Heart left ventricle (tissue), 16 donors: ENCODE results near the gene PTPN7. TPM values are rescaled to one million over a fixed set of nuclear protein-coding genes. Genes with fewer than 3 reads are reported as not detected.
"Not testable (repeated sequence)": the region's sequence is repeated elsewhere in the genome, so short reads cannot be mapped to it uniquely, and the experiment has no call there.

Experiments
- ATAC-seq, 4 donors: fragments of 200-7000 bp; cut with Tn5 transposase; one replicate each; pipeline ENCODE4 v1.9.1; 2020 to 2022; ENCODE audit warnings: moderate library complexity in 4 of 4, mild to moderate bottlenecking in 3 of 4, moderate number of reproducible peaks in 1 of 4
- DNase-seq, 5 donors: peaks; one replicate each; pipeline ENCODE4 v3.0.0-alpha.2; 2020
- H3K27ac ChIP-seq, 12 donors: fragments of 200-600 bp; sonication (generic) in 4 of 12; one replicate each; pipeline versions ENCODE4 v1.5.0 to v1.8.0; 2016 to 2022; ENCODE audit warnings: mild to moderate bottlenecking in 2 of 12
- H3K27me3 ChIP-seq, 9 donors: fragments of 200-600 bp; sonication (generic) in 2 of 9; one replicate each; pipeline versions ENCODE4 v1.5.1 to v1.8.0; 2016 to 2022; ENCODE audit warnings: mild to moderate bottlenecking in 3 of 9
- H3K36me3 ChIP-seq, 9 donors: fragments of 200-600 bp; sonication (generic) in 2 of 9; one replicate each; pipeline versions ENCODE4 v1.5.0 to v1.8.0; 2018 to 2022; ENCODE audit warnings: mild to moderate bottlenecking in 2 of 9
- H3K4me1 ChIP-seq, 12 donors: fragments of 200-600 bp; sonication (generic) in 4 of 12; one replicate each; pipeline versions ENCODE4 v1.5.0 to v1.8.0; 2016 to 2022; ENCODE audit warnings: mild to moderate bottlenecking in 3 of 12
- H3K4me3 ChIP-seq, 12 donors: fragments of 200-600 bp; sonication (generic) in 4 of 12; one replicate each; pipeline versions ENCODE4 v1.5.0 to v1.8.0; 2017 to 2022; ENCODE audit warnings: mild to moderate bottlenecking in 9 of 12, moderate library complexity in 4 of 12
- H3K9me3 ChIP-seq, 12 donors: fragments of 200-600 bp; sonication (generic) in 4 of 12; one replicate each; pipeline versions ENCODE4 v1.5.0 to v1.8.0; 2016 to 2022; ENCODE audit warnings: mild to moderate bottlenecking in 1 of 12
- CTCF ChIP-seq, 12 donors: fragments of 200-600 bp; sonication (generic) in 4 of 12; IDR thresholded peaks; one replicate each; pipeline versions ENCODE4 v1.5.0 to v1.8.0; 2018 to 2022; ENCODE audit warnings: antibody characterized with exemption in 12 of 12, mild to moderate bottlenecking in 5 of 12
- POLR2A ChIP-seq, 2 donors: fragments of 450-650 bp; IDR thresholded peaks; one replicate each; pipeline ENCODE4 v1.6.1; 2017; ENCODE audit warnings: antibody characterized with exemption in 2 of 2, mild to moderate bottlenecking in 2 of 2, moderate library complexity in 2 of 2
- WGBS, 4 donors: extraction: QIAGEN DNeasy Blood & Tissue Kit in 2 of 4; methylation state at CpG; one replicate each; pipeline versions ENCODE4 v1.1.5 to v1.1.7; 2013 to 2018; 5-methylcytosine and 5-hydroxymethylcytosine counted together
- intact Hi-C, 10 donors: fragments of 100-400 bp; cut with DNase I; formaldehyde crosslinking; loops; one replicate each; pipeline versions ENCODE4 v1.11.1 to v1.14.2; 2022
- polyA plus RNA-seq, 2 donors: library from polyadenylated mRNA; stranded (reverse); fragments of 200-250 nt; gene quantifications; one replicate each; pipeline ENCODE4 v1.2.3, GENCODE V29; 2013
- total RNA-seq, 9 donors: library from RNA; depleted of rRNA in 2 of 9; stranded (reverse); fragments of >200 nt in 2 of 9; fragmentation: NEBNext Ultra II Directional in 3 of 9; extraction: Animal tissue kit (Norgen Biotek cat#: 25700) in 3 of 9; gene quantifications; one replicate each; pipeline versions ENCODE4 v1.1.0 to v1.2.4, GENCODE V29; 2016 to 2023
- donor health status: ischemic (EF 13 %, LVEDD 7.1; RV severe dilation, severe dysfunction).
- donor health status: healthy with polysubstance abuse.
- donor health status: DM: no; HTN: yes; CAD: no.
- donor health status: DM: no; HTN: no; CAD: no.
- donor health status: ischemic (EF 25% LVEDD 6.9; RV normal size, moderate dysfunction).
- donor health status: ischemic (EF 25% LVEDD 5.7; RV mildly dilated, moderate dysfunction).
- donor health status: healthy.
- donor health status: DM: yes; HTN: yes; CAD: no.
- donor health status: ischemic (EF 35%, LVEDD 5.7; RV mildly dilated, moderate dysfunction).
- donor health status: nonischemic (EF 11% LVEDD 7.7; RV severe dilation, severe dysfunction).
- donor health status: DM: yes; HTN: yes; CAD: no.
- donor health status: PGD.
- donor health status: ischemic (EF 29% LVEDD 5.4; RV normal size, mild dysfunction).
- donor health status: nonischemic (EF 23%, LVEDD 6.1; RV moderate dilation, normal function).

PTPN7 gene
- total and polyA plus RNA-seq, 11 donors, result 0.19 to 10.3 (median 0.55) TPM; not detected in 1

GRCh38 chr1:202186327-202186726 is 25.9 kb upstream of the PTPN7 start:
- no peak for TF ChIP-seq CTCF (IDR thresholded peaks at IDR 0.05)
- no peak overlapping the region for H3K27ac ChIP-seq
- no peaks in the 10 kb centered on the region for H3K9me3 ChIP-seq
- H3K4me3 ChIP-seq, result no peak overlapping the region
- no peaks in the 10 kb centered on the region for H3K36me3 ChIP-seq
- H3K4me1 ChIP-seq, result peaks cover 0 to 8% (median 0%) of the 10 kb centered on the region in 12 donors
- peak in 1 of 5 donors; percentile 59 for DNase-seq
- peaks cover 0 to 16% (median 0%) of the 10 kb centered on the region in 9 donors for H3K27me3 ChIP-seq
- ATAC-seq, result no peak
- WGBS, 4 donors, result 81 to 91% (median 89%) methylated on average over 6 to 7 of the region's 7 CpGs
- intact Hi-C loops, result loop anchor here in 5 of 10 donors (5.0 kb wide), 2 partner anchors 131 to 531 kb away; no protein-coding TSS in a partner anchor

- Histone ChIP-seq H3K36me3 (no peaks in the 10 kb centered on the region), H3K27ac (no peak overlapping the region), H3K9me3 (no peaks in the 10 kb centered on the region), H3K4me1 (peaks cover 0 to 8% (median 0%) of the 10 kb centered on the region in 12 donors), H3K4me3 (no peak overlapping the region), H3K27me3 (peaks cover 0 to 20% (median 0%) of the 10 kb centered on the region in 9 donors)
- intact Hi-C loops, result loop anchor here in 7 of 10 donors (2.0 to 5.0 kb wide), 4 partner anchors 130 to 534 kb away; no protein-coding TSS in a partner anchor
- peak; percentile 66 to 87 (median 76) for TF ChIP-seq CTCF (IDR thresholded peaks at IDR 0.05)
- TF ChIP-seq POLR2A (IDR thresholded peaks at IDR 0.05), result no peak
- DNase-seq, result peak; percentile 67 to 85 (median 78)
- WGBS, 4 donors, result 12 to 76% (median 18%) methylated on average over 3 to 19 of the region's 19 CpGs
- peak; percentile 45 to 80 (median 64) for ATAC-seq
Measured at GRCh38 chr1:202184750-202185460, 24.5 kb upstream of the PTPN7 start.

- H3K36me3 ChIP-seq, result no peaks in the 10 kb centered on the region
- no peaks in the 10 kb centered on the region for H3K9me3 ChIP-seq
- no peak overlapping the region for H3K4me3 ChIP-seq
- no peak for DNase-seq
- peaks cover 0 to 8% (median 0%) of the 10 kb centered on the region in 12 donors for H3K4me1 ChIP-seq
- H3K27ac ChIP-seq, result no peak overlapping the region
- H3K27me3 ChIP-seq, result peaks cover 0 to 16% (median 0%) of the 10 kb centered on the region in 9 donors
- intact Hi-C loops, result loop anchor here in 1 of 10 donors (5.0 kb wide), 1 partner anchor 535 kb away; no protein-coding TSS in a partner anchor
- no peak for TF ChIP-seq POLR2A (IDR thresholded peaks at IDR 0.05)
- no peak for TF ChIP-seq CTCF (IDR thresholded peaks at IDR 0.05)
- no peak for ATAC-seq
- WGBS, 4 donors, result 84 to 93% (median 90%) methylated on average over 8 of the region's 8 CpGs
Measured at GRCh38 chr1:202182040-202182877, 21.9 kb upstream of the PTPN7 start.

- H3K27me3 ChIP-seq, result peaks cover 0 to 16% (median 0%) of the 10 kb centered on the region in 9 donors
Measured at GRCh38 chr1:202181586-202181985, 21.2 kb upstream of the PTPN7 start.

GRCh38 chr1:202180751-202181139 is 20.3 kb upstream of the PTPN7 start:
- DNase-seq, H3K4me3 ChIP-seq, H3K4me1 ChIP-seq, H3K27ac ChIP-seq, ATAC-seq, H3K9me3 ChIP-seq, H3K36me3 ChIP-seq: not testable (repeated sequence)
- 62 to 81% (median 71%) methylated on average over 2 of the region's 2 CpGs for whole genome bisulfite sequencing, 4 donors
- intact Hi-C loops, result loop anchor here in 1 of 10 donors (5.0 kb wide), 1 partner anchor 537 kb away; no protein-coding TSS in a partner anchor
- H3K27me3 ChIP-seq, result peaks cover 0 to 16% (median 0%) of the 10 kb centered on the region in 9 donors

More at GRCh38 chr1:202181586-202181985, 21.2 kb upstream of the PTPN7 start:
- TF ChIP-seq CTCF (IDR thresholded peaks at IDR 0.05) (no peak), POLR2A (IDR thresholded peaks at IDR 0.05) (no peak)
- peak in 1 of 5 donors; percentile 25 for DNase-seq
- Histone ChIP-seq H3K4me3 (no peak overlapping the region), H3K4me1 (peaks cover 0 to 8% (median 0%) of the 10 kb centered on the region in 12 donors), H3K9me3 (no peaks in the 10 kb centered on the region), H3K36me3 (no peaks in the 10 kb centered on the region), H3K27ac (no peak overlapping the region)
- no peak for ATAC-seq
- intact Hi-C loops, result loop anchor here in 1 of 10 donors (5.0 kb wide), 1 partner anchor 536 kb away; no protein-coding TSS in a partner anchor
- WGBS, 4 donors, result 57 to 93% (median 87%) methylated on average over 2 to 7 of the region's 7 CpGs
